ENCODE results near the gene PNPLA1.

DNA sequence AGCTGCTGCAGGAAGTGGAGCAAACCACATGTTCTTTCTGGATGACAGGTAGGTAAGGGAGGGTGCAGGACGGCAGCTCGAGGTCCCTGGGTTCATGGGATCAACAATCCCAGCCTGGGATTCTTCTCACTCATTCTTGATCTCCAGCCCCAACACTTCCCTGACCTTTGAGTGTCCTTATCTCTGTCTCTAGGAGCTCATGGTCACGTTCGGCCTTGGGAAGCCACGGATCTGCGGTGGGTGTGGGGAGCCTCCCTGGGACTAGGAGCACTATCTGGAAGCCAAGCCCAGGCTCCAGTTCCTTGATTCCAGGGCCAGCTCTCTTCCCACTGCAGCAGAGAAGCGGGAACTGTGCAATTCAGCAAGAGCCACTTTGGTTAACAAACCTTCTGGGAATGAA is 39.3 kb downstream of the PNPLA1 start:
- TF ChIP-seq POLR2A (IDR thresholded peaks at IDR 0.05), result no peak
- TF ChIP-seq, protein P1, sequence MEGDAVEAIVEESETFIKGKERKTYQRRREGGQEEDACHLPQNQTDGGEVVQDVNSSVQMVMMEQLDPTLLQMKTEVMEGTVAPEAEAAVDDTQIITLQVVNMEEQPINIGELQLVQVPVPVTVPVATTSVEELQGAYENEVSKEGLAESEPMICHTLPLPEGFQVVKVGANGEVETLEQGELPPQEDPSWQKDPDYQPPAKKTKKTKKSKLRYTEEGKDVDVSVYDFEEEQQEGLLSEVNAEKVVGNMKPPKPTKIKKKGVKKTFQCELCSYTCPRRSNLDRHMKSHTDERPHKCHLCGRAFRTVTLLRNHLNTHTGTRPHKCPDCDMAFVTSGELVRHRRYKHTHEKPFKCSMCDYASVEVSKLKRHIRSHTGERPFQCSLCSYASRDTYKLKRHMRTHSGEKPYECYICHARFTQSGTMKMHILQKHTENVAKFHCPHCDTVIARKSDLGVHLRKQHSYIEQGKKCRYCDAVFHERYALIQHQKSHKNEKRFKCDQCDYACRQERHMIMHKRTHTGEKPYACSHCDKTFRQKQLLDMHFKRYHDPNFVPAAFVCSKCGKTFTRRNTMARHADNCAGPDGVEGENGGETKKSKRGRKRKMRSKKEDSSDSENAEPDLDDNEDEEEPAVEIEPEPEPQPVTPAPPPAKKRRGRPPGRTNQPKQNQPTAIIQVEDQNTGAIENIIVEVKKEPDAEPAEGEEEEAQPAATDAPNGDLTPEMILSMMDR (IDR thresholded peaks at IDR 0.05), result no peak
